Colonic mucosa (tissue), 4 donors: Measurements from ENCODE around the gene IRF1. TPM values are rescaled to one million over a fixed set of nuclear protein-coding genes. Genes with fewer than 3 reads are reported as not detected.
A peak's percentile ranks its signal among the peaks of the same experiment; 100 is the strongest.

Experiments used
- DNase-seq: peaks from one replicate; pipeline ENCODE4 v3.0.0-alpha.2; 2020
- H3K27ac ChIP-seq: fragments of 200-600 bp; one replicate; pipeline ENCODE4 v1.8.0; 2021
- H3K27me3 ChIP-seq: fragments of 200-600 bp; one replicate; pipeline ENCODE4 v1.8.0; 2021
- H3K36me3 ChIP-seq: fragments of 200-600 bp; one replicate; pipeline ENCODE4 v1.8.0; 2021
- H3K4me1 ChIP-seq: fragments of 200-600 bp; one replicate; pipeline ENCODE4 v1.8.0; 2021; ENCODE audit warnings: mild to moderate bottlenecking
- H3K4me3 ChIP-seq: fragments of 200-600 bp; one replicate; pipeline ENCODE4 v1.8.0; 2021
- H3K9ac ChIP-seq, 2 donors: one replicate each; pipeline ENCODE4 v1.7.0; 2013; ENCODE audit warnings: control low read depth in 2 of 2, low read depth in 2 of 2, low read length in 2 of 2
- H3K9me3 ChIP-seq: fragments of 200-600 bp; one replicate; pipeline ENCODE4 v1.8.0; 2021
- intact Hi-C: fragments of 100-400 bp; cut with DNase I; formaldehyde crosslinking; loops from one replicate; pipeline ENCODE4 v1.14.1; 2022
- total RNA-seq, 2 donors: library from RNA; stranded (reverse); fragmentation: NEBNext Ultra II Directional in 1 of 2; extraction: Animal tissue kit (Norgen Biotek cat#: 25700) in 1 of 2; gene quantifications; one replicate each; pipeline ENCODE4 v1.2.1, GENCODE V29; 2021
- TF ChIP-seq, protein P1 (sequence below): fragments of 200-600 bp; IDR thresholded peaks from one replicate; pipeline ENCODE4 v1.8.0; 2022; ENCODE audit warnings: antibody characterized with exemption, mild to moderate bottlenecking
- donor health status: healthy.
- donor health status: DM: no; HTN: no; CAD: no.
- donor health status: DM: no; HTN: no; CAD: no.

Gene IRF1
- total RNA-seq, 2 donors from 2014 or later, result 59.7 to 87.8 TPM

DNA sequence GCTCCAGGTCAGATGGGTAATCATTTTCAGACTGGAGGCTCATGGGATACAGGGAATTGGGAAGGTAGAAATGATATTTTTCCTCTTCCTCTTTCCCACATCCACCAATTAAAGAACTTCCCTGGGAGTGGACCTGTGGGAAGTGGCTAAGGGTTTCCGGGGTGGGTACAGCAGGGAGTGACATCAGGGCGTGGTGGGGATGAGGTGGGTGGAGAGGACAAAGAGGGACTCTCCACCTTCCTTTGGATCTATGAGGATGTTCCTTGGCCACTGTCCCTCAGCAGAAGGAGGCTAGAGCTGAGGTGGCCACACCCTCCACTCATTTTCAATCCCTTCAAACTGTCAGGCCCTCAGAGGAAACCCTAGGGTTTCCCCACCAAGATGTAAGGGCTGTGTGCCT lies 54.7 kb downstream of the IRF1 start:
- peak overlapping the region; percentile 7 for H3K27ac ChIP-seq
- intact Hi-C loops, result no loop called here
- no peaks in the 10 kb centered on the region for H3K36me3 ChIP-seq
- H3K9me3 ChIP-seq, result no peaks in the 10 kb centered on the region
- no peaks in the 10 kb centered on the region for H3K27me3 ChIP-seq
- DNase-seq, result no peak
- TF ChIP-seq, protein P1, sequence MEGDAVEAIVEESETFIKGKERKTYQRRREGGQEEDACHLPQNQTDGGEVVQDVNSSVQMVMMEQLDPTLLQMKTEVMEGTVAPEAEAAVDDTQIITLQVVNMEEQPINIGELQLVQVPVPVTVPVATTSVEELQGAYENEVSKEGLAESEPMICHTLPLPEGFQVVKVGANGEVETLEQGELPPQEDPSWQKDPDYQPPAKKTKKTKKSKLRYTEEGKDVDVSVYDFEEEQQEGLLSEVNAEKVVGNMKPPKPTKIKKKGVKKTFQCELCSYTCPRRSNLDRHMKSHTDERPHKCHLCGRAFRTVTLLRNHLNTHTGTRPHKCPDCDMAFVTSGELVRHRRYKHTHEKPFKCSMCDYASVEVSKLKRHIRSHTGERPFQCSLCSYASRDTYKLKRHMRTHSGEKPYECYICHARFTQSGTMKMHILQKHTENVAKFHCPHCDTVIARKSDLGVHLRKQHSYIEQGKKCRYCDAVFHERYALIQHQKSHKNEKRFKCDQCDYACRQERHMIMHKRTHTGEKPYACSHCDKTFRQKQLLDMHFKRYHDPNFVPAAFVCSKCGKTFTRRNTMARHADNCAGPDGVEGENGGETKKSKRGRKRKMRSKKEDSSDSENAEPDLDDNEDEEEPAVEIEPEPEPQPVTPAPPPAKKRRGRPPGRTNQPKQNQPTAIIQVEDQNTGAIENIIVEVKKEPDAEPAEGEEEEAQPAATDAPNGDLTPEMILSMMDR, result no peak
- H3K4me1 ChIP-seq, result peaks cover 12% of the 10 kb centered on the region
- no peak overlapping the region for H3K9ac ChIP-seq
- H3K4me3 ChIP-seq, result no peak overlapping the region

- H3K9me3 ChIP-seq, result no peaks in the 10 kb centered on the region
- no peaks in the 10 kb centered on the region for H3K27me3 ChIP-seq
- no peak overlapping the region for H3K27ac ChIP-seq
- no peak overlapping the region for H3K4me3 ChIP-seq
- no peak overlapping the region for H3K9ac ChIP-seq
- no peaks in the 10 kb centered on the region for H3K36me3 ChIP-seq
- DNase-seq, result no peak
- intact Hi-C loops, result no loop called here
- peaks cover 12% of the 10 kb centered on the region for H3K4me1 ChIP-seq
- TF ChIP-seq, protein P1, result no peak
These were observed 55.1 kb downstream of the IRF1 start for GRCh38 chr5:132435447-132435846.

DNA sequence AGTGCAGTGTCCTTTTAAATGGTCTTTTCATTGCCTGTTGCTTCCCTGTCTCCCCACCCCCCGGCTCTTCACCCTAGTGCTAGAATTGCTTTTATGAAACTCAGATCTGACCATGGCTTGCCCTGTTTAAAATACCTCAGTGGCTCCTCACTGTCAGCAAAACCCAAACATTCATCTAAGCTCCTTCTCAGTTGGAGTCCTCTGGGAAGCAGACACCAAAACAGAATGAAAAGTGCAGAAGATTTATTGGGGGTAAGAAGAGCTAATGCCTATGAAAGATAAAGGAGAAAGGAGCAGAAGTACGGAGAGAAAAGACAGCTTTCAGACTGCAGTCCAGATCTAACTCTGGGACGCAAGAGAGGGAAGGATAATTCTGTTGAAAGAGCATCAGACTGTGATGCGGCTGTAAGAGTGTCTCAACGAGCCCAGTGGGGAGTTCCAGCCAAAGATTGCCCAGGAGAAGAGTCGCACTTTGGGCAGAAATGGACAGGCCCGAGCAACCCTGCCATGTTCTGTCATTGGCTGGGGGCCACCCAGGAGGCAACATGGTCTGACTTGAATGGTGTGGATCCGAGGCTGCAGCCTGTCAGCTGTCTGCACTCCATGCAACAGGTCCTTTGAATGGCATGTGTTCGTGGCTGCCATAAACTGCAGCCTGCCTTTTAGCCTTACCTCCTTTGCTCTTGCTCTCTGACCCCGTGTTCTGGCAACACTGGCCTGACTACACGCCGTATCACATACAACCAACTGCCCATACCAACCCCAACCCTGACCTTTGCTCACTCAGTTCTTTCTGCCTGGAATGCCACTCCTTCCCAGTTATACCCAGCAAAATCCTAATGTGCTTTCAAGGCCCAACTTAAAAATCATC lies 55.9 kb downstream of the IRF1 start:
- intact Hi-C loops, result no loop called here
- Histone ChIP-seq H3K4me1 (peaks cover 16% of the 10 kb centered on the region), H3K9ac (peak overlapping the region in 1 of 2 donors; percentile 36), H3K36me3 (no peaks in the 10 kb centered on the region), H3K9me3 (no peaks in the 10 kb centered on the region), H3K27me3 (no peaks in the 10 kb centered on the region), H3K27ac (peak overlapping the region; percentile 37), H3K4me3 (no peak overlapping the region)
- DNase-seq, result no peak
- TF ChIP-seq, protein P1, result no peak

- Histone ChIP-seq H3K4me3 (no peak overlapping the region), H3K4me1 (peaks cover 29% of the 10 kb centered on the region), H3K27ac (no peak overlapping the region), H3K9me3 (no peaks in the 10 kb centered on the region), H3K9ac (no peak overlapping the region), H3K27me3 (no peaks in the 10 kb centered on the region), H3K36me3 (no peaks in the 10 kb centered on the region)
- intact Hi-C loops, result no loop called here
- TF ChIP-seq, protein P1, result no peak
- DNase-seq, result no peak
These were observed 57.4 kb downstream of the IRF1 start for GRCh38 chr5:132433141-132433540.

GRCh38 chr5:132431632-132432031 lies 58.9 kb downstream of the IRF1 start:
- intact Hi-C loops, result no loop called here
- H3K9me3 ChIP-seq, result no peaks in the 10 kb centered on the region

More at GRCh38 chr5:132431632-132432031, 58.9 kb downstream of the IRF1 start:
- no peak overlapping the region for H3K27ac ChIP-seq
- no peak overlapping the region for H3K4me3 ChIP-seq
- no peak for DNase-seq
- H3K27me3 ChIP-seq, result no peaks in the 10 kb centered on the region
- TF ChIP-seq, protein P1, result no peak
- no peak overlapping the region for H3K9ac ChIP-seq
- no peaks in the 10 kb centered on the region for H3K36me3 ChIP-seq
- peaks cover 39% of the 10 kb centered on the region for H3K4me1 ChIP-seq

Other genes with a start within 250 kb of the IRF1 start
- gene PDLIM4, start 233.1 kb downstream of the IRF1 start, total RNA-seq, result 10 to 100 TPM in 1 of 2 donors, 1 to 10 TPM in 1; 2.3 to 14.3 TPM
- gene SLC22A4, start 196.4 kb downstream of the IRF1 start, total RNA-seq, result 1 to 10 TPM; 1.3 to 8.3 TPM
- 10 to 100 TPM; 26.0 to 38.6 TPM for gene SLC22A5, start 121.1 kb downstream of the IRF1 start, total RNA-seq
- not detected for gene IL5, start 52.7 kb upstream of the IRF1 start, total RNA-seq
- 10 to 100 TPM; 29.5 to 37.0 TPM for gene RAD50, start 66.2 kb upstream of the IRF1 start, total RNA-seq
- gene IL13, start 167.4 kb upstream of the IRF1 start, total RNA-seq, result not detected
- not detected for gene IL4, start 183.2 kb upstream of the IRF1 start, total RNA-seq
- gene KIF3A, start 246.8 kb upstream of the IRF1 start, total RNA-seq, result 1 to 10 TPM; 4.0 to 5.2 TPM